PFSK-1 (cell line): ENCODE data around the gene ZDHHC14. TPM values are rescaled to one million over a fixed set of nuclear protein-coding genes. Genes with fewer than 3 reads are reported as not detected.

Source experiments
- FOXP2 ChIP-seq: optimal IDR thresholded peaks from 2 replicates; pipeline ENCODE3; 2011; ENCODE audit warnings: borderline replicate concordance, control low read depth, inconsistent platforms; ENCODE audit not compliant: insufficient read depth; ENCODE audit errors: extremely low read length, extremely low read depth
- POLR2AphosphoS5 ChIP-seq: IDR thresholded peaks from 2 replicates; pipeline ENCODE4 v1.6.1; 2012; ENCODE audit warnings: low read depth, mild to moderate bottlenecking, control low read depth, low read length, moderate library complexity
- REST ChIP-seq, 2 experiments: IDR thresholded peaks; 2 replicates each; pipeline versions ENCODE4 v1.6.1 to v1.8.0; 2011 to 2012; ENCODE audit warnings: low read depth in 2 of 2, low read length in 2 of 2, control low read depth in 1 of 2, inconsistent platforms in 1 of 2, mild to moderate bottlenecking in 1 of 2, moderate library complexity in 1 of 2; ENCODE audit not compliant: insufficient read depth in 1 of 2
- SIN3A ChIP-seq: IDR thresholded peaks from 2 replicates; pipeline ENCODE4 v1.6.1; 2012; ENCODE audit warnings: mild to moderate bottlenecking, low read length, moderate library complexity, borderline replicate concordance; ENCODE audit not compliant: insufficient read depth
- TAF1 ChIP-seq: IDR thresholded peaks from 2 replicates; pipeline ENCODE4 v1.6.1; 2012; ENCODE audit warnings: low read length, control low read depth, borderline replicate concordance; ENCODE audit not compliant: insufficient read depth
- polyA plus RNA-seq: library from polyadenylated mRNA; unstranded; fragments of >200 nt; gene quantifications from one replicate; pipeline ENCODE4 v1.2.1, GENCODE V29; 2012; ENCODE audit warnings: low read depth, missing spikeins; ENCODE audit not compliant: insufficient read length

ZDHHC14 gene
- polyA plus RNA-seq, result 28.5 TPM

GRCh38 chr6:157380779-157381561, at the start of gene ZDHHC14:
ZDHHC14 (plus strand) TSS chr6:157381190.
- peak; percentile 88 for TF ChIP-seq POLR2AphosphoS5
- 0 out of 4 replicates have a peak, but pooled peaks of 1 of the 2 experiments have one; percentile 47 for TF ChIP-seq REST (IDR thresholded peaks at IDR 0.05; ENCODE audit: insufficient read depth in 1 of 2, low read depth in 2 of 2, low read length in 2 of 2)
- peak; percentile 29 for TF ChIP-seq FOXP2
- peak; percentile 97; the same call in 1 of the 2 replicates for TF ChIP-seq SIN3A
- TF ChIP-seq TAF1, result peak; percentile 78; the same call in 1 of the 2 replicates

GRCh38 chr6:157332813-157333212, 48.2 kb upstream of the ZDHHC14 start:
- TF ChIP-seq SIN3A, result no peak
- TF ChIP-seq REST (IDR thresholded peaks at IDR 0.05; ENCODE audit: insufficient read depth in 1 of 2, low read depth in 2 of 2, low read length in 2 of 2), result no peak
- no peak for TF ChIP-seq POLR2AphosphoS5
- no peak for TF ChIP-seq FOXP2
- no peak for TF ChIP-seq TAF1

- TF ChIP-seq TAF1 (no peak), POLR2AphosphoS5 (no peak), SIN3A (no peak), FOXP2 (no peak), REST (IDR thresholded peaks at IDR 0.05; ENCODE audit: insufficient read depth in 1 of 2, low read depth in 2 of 2, low read length in 2 of 2) (no peak)
Observed at GRCh38 chr6:157333537-157333936, 47.5 kb upstream of the ZDHHC14 start.

GRCh38 chr6:157333956-157334355, 47.0 kb upstream of the ZDHHC14 start:
- TF ChIP-seq POLR2AphosphoS5 (no peak), SIN3A (no peak), REST (IDR thresholded peaks at IDR 0.05; ENCODE audit: insufficient read depth in 1 of 2, low read depth in 2 of 2, low read length in 2 of 2) (no peak), FOXP2 (no peak), TAF1 (no peak)

GRCh38 chr6:157335829-157336228, 45.2 kb upstream of the ZDHHC14 start:
- TF ChIP-seq SIN3A (no peak), FOXP2 (no peak), REST (IDR thresholded peaks at IDR 0.05; ENCODE audit: insufficient read depth in 1 of 2, low read depth in 2 of 2, low read length in 2 of 2) (no peak), TAF1 (no peak), POLR2AphosphoS5 (no peak)
